BLaER1 (cell line): ENCODE measurements around the gene ZNF48.

Experiments used
- H3K27ac ChIP-seq: shearing (Covaris generic); formaldehyde crosslinking; 2 replicates; pipeline ENCODE4 v1.8.1; 2022
- H3K27me3 ChIP-seq: shearing (Covaris generic); formaldehyde crosslinking; 2 replicates; pipeline ENCODE4 v1.8.1; 2022
- H3K36me3 ChIP-seq: shearing (Covaris generic); formaldehyde crosslinking; 2 replicates; pipeline ENCODE4 v1.8.1; 2022
- H3K4me1 ChIP-seq: shearing (Covaris generic); formaldehyde crosslinking; 2 replicates; pipeline ENCODE4 v1.8.1; 2022
- H3K4me2 ChIP-seq: shearing (Covaris generic); formaldehyde crosslinking; 2 replicates; pipeline ENCODE4 v1.8.1; 2022
- H3K4me3 ChIP-seq: shearing (Covaris generic); formaldehyde crosslinking; 2 replicates; pipeline ENCODE4 v1.8.1; 2022
- H3K9ac ChIP-seq: shearing (Covaris generic); formaldehyde crosslinking; 2 replicates; pipeline ENCODE4 v1.8.1; 2022
- H3K9me3 ChIP-seq: shearing (Covaris generic); formaldehyde crosslinking; 2 replicates; pipeline ENCODE4 v1.8.1; 2022
- H4K20me1 ChIP-seq: shearing (Covaris generic); formaldehyde crosslinking; 2 replicates; pipeline ENCODE4 v1.8.1; 2022
- Cebpa-rat ChIP-seq: shearing (Covaris generic); IDR thresholded peaks from 2 replicates; pipeline ENCODE4 v1.8.1; 2022

ZNF48 gene

GRCh38 chr16:30446203-30446595 is 51.0 kb downstream of the ZNF48 start:
- Histone ChIP-seq H3K27ac (peak overlapping the region; percentile 97), H4K20me1 (peaks cover 28% of the 10 kb centered on the region; the same call in 1 of the 2 replicates), H3K9me3 (no peaks in the 10 kb centered on the region), H3K9ac (peak overlapping the region; percentile 95; the same call in 1 of the 2 replicates), H3K4me2 (peak overlapping the region; percentile 96), H3K4me1 (peaks cover 38% of the 10 kb centered on the region), H3K36me3 (peaks cover 21% of the 10 kb centered on the region), H3K27me3 (no peaks in the 10 kb centered on the region), H3K4me3 (peak overlapping the region; percentile 91)
- TF ChIP-seq Cebpa-rat, result no peak

DNA sequence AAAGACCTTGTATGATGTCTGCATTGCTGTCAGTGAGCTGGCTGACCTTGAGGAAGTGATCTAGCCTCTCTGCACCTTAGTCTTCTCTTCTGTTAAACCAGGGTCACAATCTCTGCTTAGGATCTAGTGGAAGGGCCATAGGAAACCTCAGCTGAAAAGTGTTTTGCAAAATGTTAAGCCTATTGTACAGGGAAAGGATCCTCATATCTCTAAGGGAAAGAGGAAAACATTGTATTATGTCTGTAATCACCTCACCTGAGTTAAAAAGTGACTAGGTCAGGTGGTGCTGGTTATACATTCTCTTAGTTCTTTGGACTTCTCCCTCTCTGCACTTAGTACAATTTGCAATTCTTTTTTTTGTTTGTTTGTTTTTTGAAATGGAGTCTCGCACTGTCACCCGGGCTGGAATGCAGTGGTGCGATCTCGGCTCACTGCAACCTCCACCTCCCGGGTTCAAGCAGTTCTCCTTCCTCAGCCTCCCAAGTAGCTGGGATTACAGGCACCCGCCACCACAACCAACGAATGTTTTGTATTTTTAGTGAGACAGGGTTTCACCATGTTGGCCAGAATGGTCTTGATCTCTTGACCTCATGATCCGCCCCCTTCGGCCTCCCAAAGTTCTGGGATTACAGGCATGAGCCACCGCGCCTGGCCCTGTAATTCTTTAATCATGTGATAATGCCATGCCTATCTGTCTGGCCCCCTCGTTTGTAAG is 52.4 kb downstream of the ZNF48 start:
- H3K9ac ChIP-seq, result no peak overlapping the region
- no peak overlapping the region for H3K27ac ChIP-seq
- H3K36me3 ChIP-seq, result peaks cover 20% of the 10 kb centered on the region
- no peak for TF ChIP-seq Cebpa-rat
- H3K4me1 ChIP-seq, result peaks cover 38% of the 10 kb centered on the region
- H4K20me1 ChIP-seq, result peaks cover 28% of the 10 kb centered on the region; the same call in 1 of the 2 replicates
- H3K4me2 ChIP-seq, result no peak overlapping the region
- H3K4me3 ChIP-seq, result no peak overlapping the region
- H3K9me3 ChIP-seq, result no peaks in the 10 kb centered on the region
- H3K27me3 ChIP-seq, result no peaks in the 10 kb centered on the region

DNA sequence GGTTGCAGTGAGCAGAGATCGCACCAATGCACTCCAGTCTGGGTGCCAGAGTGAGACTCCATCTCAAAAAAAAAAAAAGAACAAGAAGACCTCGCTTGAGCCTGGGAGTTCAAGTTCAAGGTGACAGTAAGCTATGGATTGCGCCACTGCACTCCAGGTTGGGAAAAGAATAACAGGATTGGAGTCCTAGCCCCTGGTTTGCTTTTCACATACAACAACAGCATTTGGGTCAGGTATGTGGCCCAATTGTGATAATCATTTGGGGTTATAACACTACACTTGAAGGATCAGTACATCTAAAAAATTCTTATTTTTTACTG is 53.9 kb downstream of the ZNF48 start:
- H3K4me1 ChIP-seq, result peaks cover 26% of the 10 kb centered on the region

More for the DNA sequence above, 53.9 kb downstream of the ZNF48 start:
- TF ChIP-seq Cebpa-rat, result no peak
- Histone ChIP-seq H3K4me3 (no peak overlapping the region), H4K20me1 (peaks cover 14% of the 10 kb centered on the region; the same call in 1 of the 2 replicates), H3K36me3 (peaks cover 6% of the 10 kb centered on the region), H3K4me2 (no peak overlapping the region), H3K27me3 (no peaks in the 10 kb centered on the region), H3K9me3 (no peaks in the 10 kb centered on the region), H3K27ac (no peak overlapping the region), H3K9ac (no peak overlapping the region)
